RCC 7860 (cell line): Measurements from ENCODE around the gene DSC1.

Experiments used
- DNase-seq: peaks from one replicate; pipeline ENCODE4 v3.0.0-alpha.2; 2015; ENCODE audit warnings: low spot score
- FAIRE-seq: peaks from 2 replicates; lab custom pipeline; 2012; peaks lifted over from hg19 to GRCh38; lab: Jason Lieb, UNC

Gene DSC1

GRCh38 chr18:31104444-31104843 is 58.2 kb downstream of the DSC1 start:
- FAIRE-seq (no peak), DNase-seq (no peak)

GRCh38 chr18:31103423-31103822 is 59.2 kb downstream of the DSC1 start:
- FAIRE-seq (no peak), DNase-seq (no peak)

- DNase-seq (no peak), FAIRE-seq (no peak)
These were observed 59.7 kb downstream of the DSC1 start for GRCh38 chr18:31102941-31103340.

DNA sequence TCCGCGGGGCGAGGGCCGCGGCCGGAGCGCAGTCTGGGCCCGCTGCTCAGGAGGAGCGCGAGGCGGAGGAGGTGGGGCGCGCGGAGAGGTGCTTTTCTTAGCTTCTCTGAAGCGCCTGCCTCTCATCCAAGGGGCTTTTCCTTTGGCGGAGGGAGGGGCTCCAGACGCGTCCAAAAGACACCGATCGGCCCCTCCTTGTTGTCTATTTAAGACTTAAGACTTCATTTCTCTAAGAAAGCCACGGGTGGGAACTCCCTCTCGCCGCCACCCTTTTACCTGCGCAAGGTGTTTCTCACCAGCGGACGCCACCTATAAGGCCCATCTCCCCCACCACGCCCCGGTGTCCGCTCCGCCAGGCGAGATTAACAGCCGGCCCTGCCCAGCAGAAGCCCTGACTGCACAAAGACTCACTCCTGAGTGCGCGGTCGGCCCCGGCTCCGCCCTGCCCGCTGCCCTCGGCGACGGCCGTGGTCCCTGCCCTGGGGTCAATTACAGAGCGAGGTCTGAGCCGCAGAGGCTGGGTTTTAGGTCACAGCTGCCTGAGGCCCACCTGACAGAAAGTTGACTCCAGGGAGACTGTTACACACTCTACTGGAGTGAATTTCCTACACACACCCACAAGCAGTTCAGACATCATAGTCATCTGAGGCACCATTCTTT is 60.5 kb downstream of the DSC1 start, which contains the start of gene DSC2:
TSS of gene DSC2 (minus strand) at position 397 of the 660 bp plus-strand sequence. CDS start 450 bp downstream, outside the sequence.
- no peak for FAIRE-seq
- no peak for DNase-seq

DNA sequence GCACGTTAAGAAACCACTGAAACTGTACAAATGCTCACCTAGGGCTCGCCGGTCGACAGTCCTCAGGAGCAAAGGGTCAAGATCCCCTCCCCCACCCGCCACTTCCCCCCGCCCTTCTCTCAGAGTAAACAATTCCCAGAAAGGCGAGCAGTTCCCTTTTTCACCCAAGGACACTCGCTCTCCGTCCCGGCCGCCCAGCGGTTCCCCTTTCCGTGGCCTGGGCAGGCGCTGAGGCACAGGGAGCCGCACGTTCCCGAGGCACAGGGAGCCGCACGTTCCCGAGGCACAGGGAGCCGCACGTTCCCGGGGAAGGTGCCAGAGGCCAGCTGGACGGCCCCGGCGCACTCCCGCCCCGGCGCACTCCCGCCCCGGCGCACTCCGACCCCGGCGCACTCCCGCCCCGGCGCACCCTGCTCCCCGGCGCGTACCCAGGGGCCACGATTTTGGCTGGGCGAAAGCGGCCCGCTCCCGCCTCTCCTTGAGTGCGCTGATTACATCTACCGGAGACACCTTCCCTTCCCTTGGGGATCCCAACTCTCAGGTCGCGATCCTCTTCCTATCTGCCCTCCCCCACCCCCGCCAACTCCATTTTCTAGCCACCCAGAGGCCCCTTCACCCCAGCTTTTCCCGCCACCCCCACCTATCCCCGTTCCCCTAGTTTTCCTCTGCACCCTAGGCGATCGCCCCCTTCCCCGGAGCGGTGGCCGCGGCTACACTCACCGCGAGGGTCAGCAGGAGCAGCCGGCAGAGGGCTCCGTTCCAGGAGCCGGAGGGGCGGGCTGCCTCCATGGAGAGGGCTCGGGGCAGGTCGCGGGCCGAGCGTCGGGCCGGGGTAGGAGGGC is 61.3 kb downstream of the DSC1 start:
- no peak for DNase-seq

GRCh38 chr18:31100436-31101182 is 62.0 kb downstream of the DSC1 start:
- DNase-seq (no peak), FAIRE-seq (no peak)

More for the DNA sequence above, 61.3 kb downstream of the DSC1 start:
- FAIRE-seq: no peak

DNA sequence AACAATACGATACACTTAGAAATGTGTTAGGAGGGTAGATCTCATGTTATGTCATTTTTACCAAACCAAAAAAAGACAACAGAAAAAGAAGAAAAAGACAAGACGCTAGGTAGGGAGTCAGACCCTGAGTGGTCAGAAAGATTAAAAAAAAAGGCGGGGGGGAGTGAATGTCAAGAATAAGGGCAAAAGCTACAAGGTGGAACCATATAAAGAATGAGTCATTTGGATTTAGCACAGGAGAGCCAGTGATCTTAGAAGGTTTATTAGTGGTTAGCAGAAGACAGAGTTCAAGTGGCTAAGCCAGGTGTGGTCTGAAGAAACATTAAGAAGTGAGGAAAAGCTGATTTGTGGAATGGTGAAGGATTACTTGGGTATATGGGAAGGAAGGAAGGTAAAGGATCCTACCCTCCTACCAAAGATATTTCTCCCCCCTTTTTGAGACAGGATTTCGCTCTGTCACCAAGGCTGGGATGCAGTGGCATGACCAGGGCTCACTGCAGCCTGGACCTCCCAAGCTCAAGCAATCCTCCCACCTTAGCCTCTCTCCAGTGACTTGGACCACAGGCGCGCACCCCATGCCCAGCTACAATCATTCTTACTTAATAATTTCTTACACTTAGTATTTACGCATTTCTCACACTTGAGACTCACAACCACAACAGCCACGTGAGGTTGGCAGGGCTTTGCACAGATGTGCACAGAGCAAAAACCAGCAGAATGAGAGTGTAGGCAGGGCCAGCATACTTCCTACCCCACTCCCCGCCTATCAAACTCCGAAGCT is 63.0 kb downstream of the DSC1 start:
- DNase-seq (no peak), FAIRE-seq (no peak)

DNA sequence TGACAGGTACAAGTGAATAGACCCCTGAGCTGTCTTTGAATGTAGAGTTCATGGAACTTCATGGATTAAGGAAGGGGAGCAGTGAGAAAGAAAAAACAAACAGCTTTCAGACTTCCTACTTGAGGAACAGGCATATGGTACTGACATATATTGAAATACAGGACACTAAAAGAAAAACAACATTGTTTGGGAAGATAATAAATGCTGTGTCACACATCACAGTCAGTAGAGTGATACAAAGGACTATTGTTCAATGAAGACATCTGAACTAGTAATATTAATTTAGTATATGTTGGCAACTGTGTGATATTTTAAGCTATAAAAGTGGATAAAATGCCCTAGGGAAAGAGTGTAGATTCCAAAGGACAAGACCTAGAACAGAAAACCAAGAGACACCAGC is 63.8 kb downstream of the DSC1 start:
- DNase-seq: no peak
- FAIRE-seq: no peak

DNA sequence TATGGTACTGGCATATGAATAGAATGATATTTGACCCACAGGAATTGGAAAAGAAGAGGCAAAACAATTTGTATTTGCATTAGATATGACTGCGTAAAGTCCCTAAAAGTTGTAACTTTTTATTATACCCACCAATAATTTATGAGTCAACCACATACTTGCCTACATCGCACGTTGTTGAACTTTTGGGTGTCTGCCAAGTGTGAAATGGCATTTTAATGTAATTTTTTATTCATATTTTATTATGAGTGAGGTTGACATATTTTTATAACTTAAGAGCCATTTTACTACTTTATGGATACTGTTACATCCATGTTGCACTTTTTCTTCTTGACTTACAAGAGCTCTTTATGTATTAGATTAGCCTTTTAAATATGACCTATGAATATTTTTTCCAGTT is 65.0 kb downstream of the DSC1 start:
- FAIRE-seq (no peak), DNase-seq (no peak)

- no peak for FAIRE-seq
These were observed 68.8 kb downstream of the DSC1 start for GRCh38 chr18:31093880-31094279.

GRCh38 chr18:31093294-31093693 is 69.4 kb downstream of the DSC1 start:
- FAIRE-seq (no peak), DNase-seq (no peak)

More at GRCh38 chr18:31093880-31094279, 68.8 kb downstream of the DSC1 start:
- no peak for DNase-seq

DNA sequence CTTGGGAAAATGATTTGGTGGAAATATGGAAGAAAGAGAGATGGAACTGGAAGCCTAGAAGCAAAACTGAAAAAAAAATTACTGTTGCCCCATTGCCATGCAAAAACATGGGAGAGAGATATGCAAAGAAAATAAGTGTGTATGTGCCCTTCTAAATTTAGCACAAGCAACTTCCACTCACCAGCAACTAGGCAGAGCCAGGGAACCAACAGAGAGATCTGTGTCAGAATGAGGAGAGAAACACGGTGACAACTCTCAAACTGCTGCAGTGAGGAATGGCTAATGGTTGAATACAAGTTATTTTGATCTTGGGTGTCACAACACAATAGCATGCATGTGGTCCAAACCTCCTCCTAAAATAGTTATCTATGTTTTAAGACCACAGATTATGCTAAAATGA is 71.3 kb downstream of the DSC1 start:
- FAIRE-seq: no peak
- DNase-seq: no peak

GRCh38 chr18:31088532-31088931 is 74.1 kb downstream of the DSC1 start:
- DNase-seq: no peak
- no peak for FAIRE-seq

DNA sequence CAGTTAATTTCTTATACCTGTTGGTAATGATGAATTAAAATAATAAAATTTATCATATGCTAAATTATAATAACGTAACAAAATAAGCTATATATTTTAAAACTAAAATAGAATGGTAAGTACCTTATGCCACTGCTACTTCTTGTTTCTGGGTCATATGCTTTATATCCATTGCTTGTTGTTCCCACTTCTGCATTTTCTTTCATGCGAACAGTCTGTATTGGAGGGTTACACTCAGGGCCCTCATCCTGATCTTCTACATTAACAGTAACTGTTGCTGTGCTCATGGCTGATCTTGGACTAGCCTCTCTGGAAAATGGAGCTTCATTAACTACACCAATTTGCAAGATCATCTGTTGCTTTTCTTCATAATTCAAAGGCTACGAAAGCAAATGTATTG is 82.7 kb downstream of the DSC1 start:
- FAIRE-seq (no peak), DNase-seq (no peak)
